ENCODE measurements around the gene MSH3. TPM values are rescaled to one million over a fixed set of nuclear protein-coding genes. Genes with fewer than 3 reads are reported as not detected.

The MSH3 gene
- total RNA-seq, 2 donors from 2014 or later: 6.8 to 9.9 TPM

DNA sequence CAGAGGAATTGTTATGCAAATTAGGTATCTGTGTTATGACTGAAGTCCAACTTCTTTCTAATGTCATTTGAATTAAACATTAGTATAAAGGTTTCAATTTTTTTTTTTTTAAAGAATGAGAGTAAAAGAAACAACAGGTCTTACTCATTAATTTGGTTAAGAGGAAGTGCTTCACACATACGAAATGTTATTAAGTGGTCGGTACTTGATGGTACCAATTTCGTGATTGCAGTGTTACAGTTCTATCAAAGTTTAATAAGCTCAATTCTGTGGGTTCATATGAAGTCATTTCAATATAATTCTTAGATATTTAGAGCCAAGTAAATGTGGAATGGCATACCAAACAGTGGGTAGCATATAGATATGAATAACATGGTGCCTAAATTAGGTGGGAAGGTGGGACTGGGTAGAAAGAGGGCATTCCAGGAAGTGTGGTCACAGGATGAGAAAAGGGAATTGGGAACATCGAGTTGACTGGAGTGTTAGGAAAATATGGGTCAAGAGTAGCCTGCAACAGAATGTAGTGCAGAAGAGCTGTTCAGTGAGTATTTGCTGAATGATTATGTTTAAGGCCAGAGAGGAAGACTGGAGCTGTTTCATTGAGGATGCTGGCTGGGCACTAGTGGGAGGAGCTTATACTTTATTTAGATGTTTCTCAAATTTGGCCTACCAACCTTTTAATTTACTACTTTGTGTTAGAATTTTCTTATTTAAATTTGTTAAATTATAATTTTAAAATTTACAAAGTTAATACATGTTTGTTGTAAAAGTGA is 34.4 kb downstream of the MSH3 start:
- no peaks in the 10 kb centered on the region for H3K36me3 ChIP-seq

DNA sequence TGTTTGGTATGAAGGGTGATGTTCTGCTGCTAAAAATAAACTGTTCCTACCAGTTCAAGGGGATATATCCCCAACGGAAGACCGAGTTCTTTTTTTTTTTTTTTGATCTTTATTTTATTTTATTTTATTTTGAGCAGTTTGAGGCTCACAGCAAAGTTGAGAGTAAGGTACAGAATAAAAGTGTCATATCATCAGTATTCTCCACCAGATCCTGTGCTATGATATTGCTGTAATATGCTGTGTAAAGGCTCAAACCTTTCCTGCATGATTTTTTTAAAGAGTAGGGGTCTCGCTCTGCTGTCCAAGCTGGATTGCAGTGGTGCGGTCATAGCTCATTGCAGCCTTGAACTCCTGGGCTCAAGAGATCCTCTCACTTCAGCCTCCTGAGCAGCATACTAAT is 35.2 kb downstream of the MSH3 start:
- no peaks in the 10 kb centered on the region for H3K9me3 ChIP-seq
- TF ChIP-seq, protein P1, sequence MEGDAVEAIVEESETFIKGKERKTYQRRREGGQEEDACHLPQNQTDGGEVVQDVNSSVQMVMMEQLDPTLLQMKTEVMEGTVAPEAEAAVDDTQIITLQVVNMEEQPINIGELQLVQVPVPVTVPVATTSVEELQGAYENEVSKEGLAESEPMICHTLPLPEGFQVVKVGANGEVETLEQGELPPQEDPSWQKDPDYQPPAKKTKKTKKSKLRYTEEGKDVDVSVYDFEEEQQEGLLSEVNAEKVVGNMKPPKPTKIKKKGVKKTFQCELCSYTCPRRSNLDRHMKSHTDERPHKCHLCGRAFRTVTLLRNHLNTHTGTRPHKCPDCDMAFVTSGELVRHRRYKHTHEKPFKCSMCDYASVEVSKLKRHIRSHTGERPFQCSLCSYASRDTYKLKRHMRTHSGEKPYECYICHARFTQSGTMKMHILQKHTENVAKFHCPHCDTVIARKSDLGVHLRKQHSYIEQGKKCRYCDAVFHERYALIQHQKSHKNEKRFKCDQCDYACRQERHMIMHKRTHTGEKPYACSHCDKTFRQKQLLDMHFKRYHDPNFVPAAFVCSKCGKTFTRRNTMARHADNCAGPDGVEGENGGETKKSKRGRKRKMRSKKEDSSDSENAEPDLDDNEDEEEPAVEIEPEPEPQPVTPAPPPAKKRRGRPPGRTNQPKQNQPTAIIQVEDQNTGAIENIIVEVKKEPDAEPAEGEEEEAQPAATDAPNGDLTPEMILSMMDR (IDR thresholded peaks at IDR 0.05): no peak
- no peak overlapping the region for H3K4me3 ChIP-seq
- no peak for DNase-seq (ENCODE audit: low spot score)
- H3K27me3 ChIP-seq: no peaks in the 10 kb centered on the region
- H3K4me1 ChIP-seq: no peaks in the 10 kb centered on the region
- no peaks in the 10 kb centered on the region for H3K36me3 ChIP-seq
- no peak overlapping the region for H3K27ac ChIP-seq

More for the DNA sequence above, 34.4 kb downstream of the MSH3 start:
- no peak overlapping the region for H3K27ac ChIP-seq
- H3K4me3 ChIP-seq: no peak overlapping the region
- TF ChIP-seq, protein P1 (IDR thresholded peaks at IDR 0.05): no peak
- DNase-seq (ENCODE audit: low spot score): no peak
- H3K4me1 ChIP-seq: no peaks in the 10 kb centered on the region
- H3K27me3 ChIP-seq: no peaks in the 10 kb centered on the region
- H3K9me3 ChIP-seq: no peaks in the 10 kb centered on the region

DNA sequence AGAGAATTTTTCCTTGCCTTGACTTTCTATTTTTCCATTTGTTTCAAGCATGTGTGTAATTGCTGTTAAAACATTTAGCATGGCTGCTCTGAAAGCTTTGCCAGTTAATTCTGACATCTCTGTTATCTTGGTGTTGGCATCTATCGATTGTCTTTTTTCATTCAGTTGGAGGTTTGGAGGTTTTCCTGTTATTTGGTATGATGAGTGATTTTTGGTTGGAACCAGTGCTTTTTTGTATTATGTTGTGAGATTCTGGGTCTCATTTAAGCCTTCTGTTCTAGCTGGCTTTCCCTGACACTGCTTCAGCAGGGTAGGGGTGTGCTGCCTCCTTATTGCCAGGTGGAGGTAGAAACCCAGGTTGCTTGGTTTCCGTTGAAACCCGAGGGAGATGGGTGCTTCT is 41.2 kb downstream of the MSH3 start:
- TF ChIP-seq, protein P1 (IDR thresholded peaks at IDR 0.05): no peak
- Histone ChIP-seq H3K4me3 (no peak overlapping the region), H3K9me3 (no peaks in the 10 kb centered on the region), H3K36me3 (no peaks in the 10 kb centered on the region), H3K27me3 (no peaks in the 10 kb centered on the region), H3K4me1 (no peaks in the 10 kb centered on the region), H3K27ac (no peak overlapping the region)
- DNase-seq (ENCODE audit: low spot score): no peak

DNA sequence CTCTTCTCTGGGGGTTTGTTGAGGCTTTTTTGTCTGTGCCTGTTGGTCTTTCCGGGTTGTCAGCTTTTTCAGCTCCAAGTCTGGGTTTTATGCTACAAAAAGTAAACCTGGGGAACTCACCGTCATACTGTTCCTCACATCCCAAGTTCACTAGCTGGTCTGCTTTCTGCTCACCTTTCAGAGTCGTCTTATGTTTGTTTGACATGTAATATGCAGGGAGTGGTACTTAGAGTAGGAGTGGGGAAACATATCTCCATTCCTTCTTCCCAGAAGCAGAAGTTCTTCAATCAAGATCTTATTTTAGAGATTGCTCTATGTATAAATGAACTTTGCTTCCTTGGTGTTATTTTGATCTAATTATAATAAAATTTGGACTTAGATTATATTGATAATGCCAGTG is 42.0 kb downstream of the MSH3 start:
- no peak for DNase-seq (ENCODE audit: low spot score)
- no peak overlapping the region for H3K27ac ChIP-seq
- H3K36me3 ChIP-seq: no peaks in the 10 kb centered on the region
- TF ChIP-seq, protein P1 (IDR thresholded peaks at IDR 0.05): no peak
- no peak overlapping the region for H3K4me3 ChIP-seq
- no peaks in the 10 kb centered on the region for H3K27me3 ChIP-seq
- H3K9me3 ChIP-seq: no peaks in the 10 kb centered on the region
- no peaks in the 10 kb centered on the region for H3K4me1 ChIP-seq

DNA sequence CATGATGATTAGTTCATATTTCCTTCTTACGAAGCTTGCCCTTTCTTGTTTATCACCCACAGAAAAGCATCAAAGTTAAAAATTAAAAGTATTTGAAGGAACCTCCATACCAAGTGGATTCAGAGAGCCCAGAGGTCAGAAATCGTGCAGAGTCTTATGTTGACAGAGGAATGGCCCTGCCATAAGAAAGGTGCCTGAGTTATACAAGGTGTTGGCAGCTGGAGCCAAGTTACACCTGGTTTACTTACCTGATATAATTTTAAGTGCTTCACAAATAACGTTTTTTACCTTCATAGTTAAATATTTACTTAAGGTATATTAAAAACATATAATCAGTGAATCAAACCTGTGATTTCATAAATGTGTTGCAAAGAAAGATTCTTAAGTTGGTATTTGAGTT is 42.6 kb downstream of the MSH3 start:
- H3K4me3 ChIP-seq: no peak overlapping the region
- no peaks in the 10 kb centered on the region for H3K9me3 ChIP-seq
- no peak for DNase-seq (ENCODE audit: low spot score)
- no peaks in the 10 kb centered on the region for H3K4me1 ChIP-seq
- no peaks in the 10 kb centered on the region for H3K36me3 ChIP-seq
- no peaks in the 10 kb centered on the region for H3K27me3 ChIP-seq
- no peak overlapping the region for H3K27ac ChIP-seq
- TF ChIP-seq, protein P1 (IDR thresholded peaks at IDR 0.05): no peak

DNA sequence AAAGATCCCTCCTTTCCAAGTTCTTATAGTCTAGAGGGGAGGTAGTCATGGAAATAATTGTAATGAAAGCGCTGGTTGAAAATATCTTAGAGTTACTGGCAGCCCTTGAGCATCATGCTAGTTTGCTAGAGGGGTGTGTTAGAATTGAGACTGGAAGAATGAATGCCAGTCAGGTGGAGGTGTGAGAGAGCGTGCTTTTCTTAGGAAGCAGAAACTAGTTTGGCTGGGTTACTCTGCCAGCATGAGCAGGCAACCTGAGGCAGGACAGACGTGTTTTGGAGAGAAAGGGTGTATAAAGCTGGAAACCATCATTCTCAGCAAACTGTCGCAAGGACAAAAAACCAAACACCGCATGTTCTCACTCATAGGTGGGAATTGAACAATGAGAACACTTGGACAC is 43.9 kb downstream of the MSH3 start:
- no peaks in the 10 kb centered on the region for H3K4me1 ChIP-seq
- DNase-seq (ENCODE audit: low spot score): no peak
- H3K27ac ChIP-seq: no peak overlapping the region
- no peaks in the 10 kb centered on the region for H3K27me3 ChIP-seq
- TF ChIP-seq, protein P1 (IDR thresholded peaks at IDR 0.05): no peak
- H3K4me3 ChIP-seq: no peak overlapping the region
- H3K9me3 ChIP-seq: no peaks in the 10 kb centered on the region
- H3K36me3 ChIP-seq: no peaks in the 10 kb centered on the region

All from right atrium auricular region (tissue), 2 donors.